ENCODE results near the gene SLC22A4.

- TF ChIP-seq CTCF (IDR thresholded peaks at IDR 0.05; ENCODE audit: low read depth, low read length): no peak
- no peak for TF ChIP-seq POLR2A (IDR thresholded peaks at IDR 0.05; ENCODE audit: extremely low read depth, insufficient read length)
- no peak for TF ChIP-seq MYC (IDR thresholded peaks at IDR 0.05; ENCODE audit: low read depth, low read length)
- no peak for TF ChIP-seq MAX (IDR thresholded peaks at IDR 0.05; ENCODE audit: low read depth, low read length)
Measured at GRCh38 chr5:132259069-132259851, 34.9 kb upstream of the SLC22A4 start.

Measured in NB4 (cell line).